ENCODE data around the gene GGTA1.

- no peak for TF ChIP-seq CTCF (IDR thresholded peaks at IDR 0.05)
- TF ChIP-seq POLR2AphosphoS5 (IDR thresholded peaks at IDR 0.05) = no peak
- no peak for TF ChIP-seq POLR2A (IDR thresholded peaks at IDR 0.05; ENCODE audit: low read depth)
- no peak for TF ChIP-seq EP300 (IDR thresholded peaks at IDR 0.05)
Observed at GRCh38 chr9:121532881-121533280, 33.2 kb upstream of the GGTA1 start.
